Measurements from ENCODE around the gene TMEM140.
A peak's percentile ranks its signal among the peaks of the same experiment; 100 is the strongest.
"Not testable (repeated sequence)": the region's sequence is repeated elsewhere in the genome, so short reads cannot be mapped to it uniquely, and the experiment has no call there.

Gene TMEM140

GRCh38 chr7:135170274-135170997, 22.6 kb downstream of the TMEM140 start, which contains the start of gene CYREN:
TSS of gene CYREN (minus strand) at chr7:135170707. CDS start at chr7:135168922, 1,785 bp downstream.
- H3K4me1 ChIP-seq (ENCODE audit: insufficient read depth, low read length): peaks cover 18% of the 10 kb centered on the region
- peaks cover 35% of the 10 kb centered on the region for H3K36me3 ChIP-seq (ENCODE audit: insufficient read depth, low read length)
- no peaks in the 10 kb centered on the region for H3K27me3 ChIP-seq (ENCODE audit: insufficient read depth, low read length)
- peak within 1 kb of the TSS; percentile 74 for H3K4me3 ChIP-seq (ENCODE audit: low read length)
- peak within 1 kb of the TSS; percentile 90 for H2AFZ ChIP-seq (ENCODE audit: low read depth, low read length)
- H3K9me3 ChIP-seq (ENCODE audit: low read length): no peaks in the 10 kb centered on the region

GRCh38 chr7:135170998-135171481, 23.2 kb downstream of the TMEM140 start:
- H3K9me3 ChIP-seq (ENCODE audit: low read length); H3K27me3 ChIP-seq (ENCODE audit: insufficient read depth, low read length): not testable (repeated sequence)
- Histone ChIP-seq H3K4me1 (ENCODE audit: insufficient read depth, low read length) (peaks cover 18% of the 10 kb centered on the region), H3K36me3 (ENCODE audit: insufficient read depth, low read length) (peaks cover 29% of the 10 kb centered on the region), H3K4me3 (ENCODE audit: low read length) (peak overlapping the region; percentile 74), H2AFZ (ENCODE audit: low read depth, low read length) (peak overlapping the region; percentile 90)

DNA sequence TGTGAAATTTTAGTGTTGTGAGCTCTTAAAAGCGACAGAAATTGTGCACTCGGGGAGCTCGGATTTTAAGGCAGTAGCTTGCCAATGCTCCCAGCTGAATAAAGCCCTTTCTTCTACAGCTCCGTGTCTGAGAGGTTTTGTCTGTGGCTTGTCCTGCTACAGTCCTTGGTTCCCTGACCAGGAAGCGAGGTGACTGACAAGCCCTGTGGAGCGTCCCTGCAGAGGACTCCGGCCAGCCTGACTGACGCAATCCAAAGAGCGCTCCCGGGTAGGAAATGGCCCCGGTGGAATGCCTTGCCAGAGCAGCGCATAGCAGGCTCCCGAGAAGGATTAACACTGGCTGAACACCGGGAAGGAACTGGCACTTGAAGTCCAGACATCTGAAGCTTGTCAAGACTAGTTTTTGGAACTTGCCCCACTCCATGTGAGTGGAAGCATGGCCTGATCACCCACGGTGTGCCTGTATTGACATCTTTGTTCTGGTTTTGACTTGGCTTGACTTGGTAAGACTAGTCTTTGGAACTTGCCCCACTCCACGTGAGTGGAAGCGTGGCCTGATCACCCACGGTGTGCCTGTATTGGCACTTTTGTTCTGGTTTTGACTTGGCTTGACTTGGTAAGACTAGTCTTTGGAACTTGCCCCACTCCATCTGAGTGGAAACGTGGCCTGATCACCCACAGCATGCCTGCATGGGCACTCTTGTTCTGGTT, 23.9 kb downstream of the TMEM140 start:
- Histone ChIP-seq H3K36me3 (ENCODE audit: insufficient read depth, low read length) (peaks cover 22% of the 10 kb centered on the region), H3K4me3 (ENCODE audit: low read length) (peak overlapping the region; percentile 74), H3K4me1 (ENCODE audit: insufficient read depth, low read length) (peaks cover 18% of the 10 kb centered on the region), H2AFZ (ENCODE audit: low read depth, low read length) (peak overlapping the region; percentile 90)
- H3K9me3 ChIP-seq (ENCODE audit: low read length); H3K27me3 ChIP-seq (ENCODE audit: insufficient read depth, low read length): not testable (repeated sequence)

GRCh38 chr7:135173916-135174315, 26.0 kb downstream of the TMEM140 start:
- H3K36me3 ChIP-seq (ENCODE audit: insufficient read depth, low read length); H3K27me3 ChIP-seq (ENCODE audit: insufficient read depth, low read length); H3K4me3 ChIP-seq (ENCODE audit: low read length): not testable (repeated sequence)

GRCh38 chr7:135174941-135175340, 27.1 kb downstream of the TMEM140 start:
- H3K27me3 ChIP-seq (ENCODE audit: insufficient read depth, low read length): no peaks in the 10 kb centered on the region
- no peak overlapping the region for H2AFZ ChIP-seq (ENCODE audit: low read depth, low read length)

More at GRCh38 chr7:135173916-135174315, 26.0 kb downstream of the TMEM140 start:
- H3K9me3 ChIP-seq (ENCODE audit: low read length); H2AFZ ChIP-seq (ENCODE audit: low read depth, low read length): not testable (repeated sequence)
- peaks cover 21% of the 10 kb centered on the region for H3K4me1 ChIP-seq (ENCODE audit: insufficient read depth, low read length)

DNA sequence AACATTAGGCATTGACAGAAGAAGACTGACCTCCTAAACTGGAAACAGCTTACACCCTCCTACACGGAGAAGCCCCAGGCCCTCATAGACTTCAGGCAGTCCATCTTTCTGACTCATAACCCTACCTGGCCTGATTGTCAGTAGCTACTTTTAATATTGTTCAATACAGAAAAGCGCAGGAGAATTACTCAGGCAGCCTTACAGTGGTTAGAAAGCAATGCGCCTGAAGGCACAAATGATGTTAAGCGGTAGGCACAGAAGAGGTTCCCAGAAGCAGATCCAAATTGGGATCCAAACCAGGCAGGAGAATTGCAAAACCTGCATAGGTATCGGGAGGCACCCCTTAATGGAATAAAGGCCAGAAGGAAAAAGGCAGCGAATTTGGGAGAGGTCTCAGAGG, 28.1 kb downstream of the TMEM140 start:
- no peak overlapping the region for H3K4me3 ChIP-seq (ENCODE audit: low read length)

More at GRCh38 chr7:135174941-135175340, 27.1 kb downstream of the TMEM140 start:
- peaks cover 11% of the 10 kb centered on the region for H3K4me1 ChIP-seq (ENCODE audit: insufficient read depth, low read length)
- no peaks in the 10 kb centered on the region for H3K36me3 ChIP-seq (ENCODE audit: insufficient read depth, low read length)
- no peak overlapping the region for H3K4me3 ChIP-seq (ENCODE audit: low read length)
- peaks cover under 1% of the 10 kb centered on the region for H3K9me3 ChIP-seq (ENCODE audit: low read length)

DNA sequence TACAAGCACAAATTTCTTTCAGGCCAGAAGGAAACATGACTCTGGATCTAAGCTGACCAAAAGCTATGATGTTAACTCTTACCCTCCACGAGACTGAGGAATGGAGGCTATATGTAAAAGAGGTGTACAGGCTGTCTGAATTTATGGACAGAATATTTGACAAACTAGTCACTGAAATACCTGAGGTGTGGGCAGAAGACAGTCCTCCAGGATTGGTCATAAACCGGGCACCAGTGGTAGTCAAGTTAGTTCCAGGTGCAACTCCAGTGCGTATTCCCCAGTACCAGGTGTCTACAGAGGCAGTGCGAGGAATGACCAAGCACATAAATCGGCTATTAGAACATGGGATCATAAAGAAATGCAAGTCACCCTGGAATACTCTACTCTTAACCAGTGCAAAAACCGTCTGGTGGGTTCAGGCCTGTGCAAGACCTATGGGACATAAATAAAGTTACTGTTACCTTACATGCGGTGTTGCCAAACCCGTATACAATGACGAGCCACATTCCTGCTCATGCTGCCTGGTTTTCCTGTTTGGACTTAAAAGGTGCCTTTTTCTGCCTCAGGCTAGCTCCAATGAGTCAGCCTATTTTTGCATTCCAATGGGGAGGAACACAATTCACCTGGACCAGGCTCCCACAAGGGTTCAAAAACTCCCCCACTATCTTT, 29.3 kb downstream of the TMEM140 start:
- Histone ChIP-seq H3K27me3 (ENCODE audit: insufficient read depth, low read length) (no peaks in the 10 kb centered on the region), H3K36me3 (ENCODE audit: insufficient read depth, low read length) (peaks cover under 1% of the 10 kb centered on the region), H3K4me3 (ENCODE audit: low read length) (no peak overlapping the region), H3K4me1 (ENCODE audit: insufficient read depth, low read length) (peaks cover 4% of the 10 kb centered on the region), H2AFZ (ENCODE audit: low read depth, low read length) (no peak overlapping the region), H3K9me3 (ENCODE audit: low read length) (peaks cover 13% of the 10 kb centered on the region)

More for the DNA sequence above, 28.1 kb downstream of the TMEM140 start:
- Histone ChIP-seq H3K36me3 (ENCODE audit: insufficient read depth, low read length) (no peaks in the 10 kb centered on the region), H3K27me3 (ENCODE audit: insufficient read depth, low read length) (no peaks in the 10 kb centered on the region), H3K9me3 (ENCODE audit: low read length) (peaks cover 5% of the 10 kb centered on the region), H2AFZ (ENCODE audit: low read depth, low read length) (no peak overlapping the region), H3K4me1 (ENCODE audit: insufficient read depth, low read length) (peaks cover 10% of the 10 kb centered on the region)

- no peaks in the 10 kb centered on the region for H3K27me3 ChIP-seq (ENCODE audit: insufficient read depth, low read length)
- H3K4me3 ChIP-seq (ENCODE audit: low read length): no peak overlapping the region
- H3K4me1 ChIP-seq (ENCODE audit: insufficient read depth, low read length): peaks cover 4% of the 10 kb centered on the region
- H3K9me3 ChIP-seq (ENCODE audit: low read length): peaks cover 20% of the 10 kb centered on the region
- peaks cover 6% of the 10 kb centered on the region for H3K36me3 ChIP-seq (ENCODE audit: insufficient read depth, low read length)
- no peak overlapping the region for H2AFZ ChIP-seq (ENCODE audit: low read depth, low read length)
Measured at GRCh38 chr7:135178364-135178763, 30.5 kb downstream of the TMEM140 start.

DNA sequence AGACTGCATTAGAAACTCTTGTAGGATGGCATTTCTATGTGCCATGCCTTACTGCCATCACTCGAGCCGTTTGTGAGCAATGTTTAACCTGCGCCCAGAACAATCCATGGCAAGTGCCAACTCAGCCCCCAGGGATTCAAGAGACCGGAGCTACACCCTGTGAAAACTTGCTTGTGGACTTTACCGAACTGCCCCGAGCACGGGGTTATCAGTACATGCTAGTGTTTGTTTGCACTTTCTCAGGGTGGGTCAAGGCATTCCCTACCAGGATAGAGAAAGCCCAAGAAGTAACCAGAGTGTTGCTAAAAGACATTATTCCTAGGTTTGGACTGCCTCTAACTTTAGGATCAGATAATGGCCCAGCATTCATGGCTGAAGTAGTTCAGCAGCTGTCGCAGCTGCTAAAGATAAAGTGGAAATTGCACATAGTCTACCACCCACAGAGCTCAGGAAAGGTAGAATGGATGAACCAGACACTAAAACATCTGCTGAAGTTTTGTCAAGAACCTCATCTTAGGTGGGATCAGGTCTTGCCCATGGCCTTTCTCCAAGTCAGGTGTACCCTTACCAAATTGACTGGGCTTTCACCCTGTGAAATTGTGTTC, 31.6 kb downstream of the TMEM140 start:
- Histone ChIP-seq H3K27me3 (ENCODE audit: insufficient read depth, low read length) (no peaks in the 10 kb centered on the region), H3K9me3 (ENCODE audit: low read length) (peaks cover 20% of the 10 kb centered on the region), H3K4me1 (ENCODE audit: insufficient read depth, low read length) (peaks cover 4% of the 10 kb centered on the region), H3K4me3 (ENCODE audit: low read length) (no peak overlapping the region), H3K36me3 (ENCODE audit: insufficient read depth, low read length) (peaks cover 14% of the 10 kb centered on the region), H2AFZ (ENCODE audit: low read depth, low read length) (no peak overlapping the region)

DNA sequence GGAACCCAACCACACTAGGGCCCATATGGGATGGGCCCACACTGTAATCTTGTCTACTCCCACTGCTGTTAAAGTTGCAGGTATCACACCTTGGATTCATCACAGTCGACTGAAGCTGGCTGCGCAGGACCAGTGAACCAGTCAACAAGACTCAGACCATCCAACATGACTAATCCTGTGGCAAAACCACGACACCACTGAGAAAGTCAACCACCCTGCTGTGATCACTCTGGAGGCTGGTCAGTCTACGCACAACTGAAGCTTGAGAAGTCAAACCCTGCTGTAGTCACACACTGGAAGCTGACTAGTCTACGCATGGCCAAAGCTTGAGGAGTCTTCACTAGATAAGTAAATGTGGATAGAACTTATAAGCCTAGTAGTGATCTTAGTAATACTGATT, 32.2 kb downstream of the TMEM140 start:
- peaks cover 14% of the 10 kb centered on the region for H3K36me3 ChIP-seq (ENCODE audit: insufficient read depth, low read length)
- no peak overlapping the region for H2AFZ ChIP-seq (ENCODE audit: low read depth, low read length)
- H3K4me1 ChIP-seq (ENCODE audit: insufficient read depth, low read length): peaks cover 4% of the 10 kb centered on the region
- H3K4me3 ChIP-seq (ENCODE audit: low read length): no peak overlapping the region
- no peaks in the 10 kb centered on the region for H3K27me3 ChIP-seq (ENCODE audit: insufficient read depth, low read length)
- H3K9me3 ChIP-seq (ENCODE audit: low read length): peaks cover 20% of the 10 kb centered on the region

DNA sequence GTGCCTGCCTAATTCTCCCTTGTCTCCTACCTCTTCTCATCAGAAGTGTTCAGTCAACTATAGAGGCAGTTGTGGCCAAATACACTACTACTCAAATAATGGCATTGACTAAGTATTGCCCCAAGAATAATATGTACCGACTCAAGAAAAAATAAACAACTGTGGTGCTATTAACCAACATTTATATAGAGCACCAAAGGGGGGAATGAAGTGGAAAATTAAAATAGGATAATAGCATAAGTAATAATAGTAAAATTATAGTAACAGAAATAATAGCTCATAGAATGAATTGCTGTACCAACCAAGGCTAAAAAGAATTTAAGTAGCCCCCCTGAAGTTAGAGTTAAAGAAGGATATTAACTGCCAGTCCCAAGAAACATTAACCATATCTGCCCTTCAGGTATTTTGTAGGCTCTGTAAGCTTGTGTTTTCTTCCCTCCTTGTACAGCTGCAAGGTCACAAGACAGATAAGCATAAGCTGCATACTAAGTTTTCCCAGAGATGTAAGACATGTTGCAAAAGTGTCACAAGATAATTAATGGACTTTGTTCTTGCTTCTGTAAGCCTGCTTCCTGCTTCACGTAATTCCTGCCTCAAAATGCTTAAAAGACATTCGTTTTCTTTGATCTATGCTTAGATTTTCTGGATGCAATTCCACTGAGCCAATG, 33.5 kb downstream of the TMEM140 start:
- Histone ChIP-seq H3K4me1 (ENCODE audit: insufficient read depth, low read length) (peaks cover 4% of the 10 kb centered on the region), H3K9me3 (ENCODE audit: low read length) (peaks cover 20% of the 10 kb centered on the region), H2AFZ (ENCODE audit: low read depth, low read length) (no peak overlapping the region), H3K27me3 (ENCODE audit: insufficient read depth, low read length) (no peaks in the 10 kb centered on the region), H3K36me3 (ENCODE audit: insufficient read depth, low read length) (peaks cover 25% of the 10 kb centered on the region), H3K4me3 (ENCODE audit: low read length) (no peak overlapping the region)

DNA sequence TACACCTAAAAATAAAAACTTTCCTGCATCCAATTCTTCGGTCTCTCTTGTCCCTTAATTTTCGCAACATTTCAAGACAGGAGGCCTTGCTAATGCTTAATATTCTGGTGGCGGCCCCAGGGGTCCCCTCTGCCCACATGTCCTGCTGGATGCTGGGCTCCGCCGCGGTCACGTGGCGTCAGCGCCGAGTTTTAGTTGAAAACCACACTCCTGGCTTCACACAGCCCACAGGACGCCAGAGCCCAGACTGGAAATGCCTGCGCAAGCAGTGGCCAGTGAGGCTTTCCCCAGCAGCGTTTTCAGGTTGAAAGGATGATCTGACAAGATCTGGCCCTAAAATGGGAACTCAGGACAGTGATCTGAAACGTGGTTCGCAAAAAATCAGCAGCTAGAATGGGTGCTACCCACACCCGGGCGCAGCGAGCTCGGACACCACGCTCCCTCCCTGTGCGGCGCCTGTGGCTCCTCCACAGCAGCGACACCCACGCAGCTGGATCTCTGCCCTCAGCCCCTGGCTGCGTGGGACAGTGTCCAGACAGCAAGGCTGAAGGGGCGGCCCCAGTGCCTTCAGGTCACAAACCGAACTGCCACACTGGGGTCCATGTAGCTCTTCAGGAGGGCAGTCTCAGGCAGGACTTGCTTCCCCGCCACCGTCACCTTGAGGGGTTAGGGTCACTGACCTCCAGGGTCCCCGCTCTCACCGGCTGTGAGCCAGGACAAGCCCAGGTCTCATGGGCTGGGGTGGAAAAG, 34.2 kb downstream of the TMEM140 start:
- Histone ChIP-seq H3K4me1 (ENCODE audit: insufficient read depth, low read length) (peaks cover 4% of the 10 kb centered on the region), H3K27me3 (ENCODE audit: insufficient read depth, low read length) (no peaks in the 10 kb centered on the region), H2AFZ (ENCODE audit: low read depth, low read length) (no peak overlapping the region), H3K4me3 (ENCODE audit: low read length) (no peak overlapping the region), H3K9me3 (ENCODE audit: low read length) (peaks cover 20% of the 10 kb centered on the region), H3K36me3 (ENCODE audit: insufficient read depth, low read length) (peaks cover 30% of the 10 kb centered on the region)
